ENCODE data around the gene DZIP3.

DZIP3 gene

DNA sequence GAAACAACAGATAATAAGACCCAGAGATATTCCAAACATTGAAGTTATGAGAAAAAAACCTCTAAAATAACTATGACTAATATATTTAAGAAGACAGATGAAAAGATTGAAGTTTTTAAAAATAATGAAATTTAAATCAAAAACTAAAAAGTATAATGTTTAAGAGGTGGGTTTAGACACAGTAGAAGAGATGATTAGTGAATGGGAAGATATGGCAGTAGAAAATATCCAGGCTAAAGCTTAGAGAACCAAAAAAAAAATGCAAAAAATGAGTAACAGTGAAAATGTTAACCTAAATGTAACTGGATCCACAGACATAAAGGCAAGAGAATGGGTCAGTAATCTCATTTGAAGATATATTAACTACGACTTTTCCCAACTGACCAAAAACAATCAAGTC is 115.5 kb downstream of the DZIP3 start:
- TF ChIP-seq, protein P1, sequence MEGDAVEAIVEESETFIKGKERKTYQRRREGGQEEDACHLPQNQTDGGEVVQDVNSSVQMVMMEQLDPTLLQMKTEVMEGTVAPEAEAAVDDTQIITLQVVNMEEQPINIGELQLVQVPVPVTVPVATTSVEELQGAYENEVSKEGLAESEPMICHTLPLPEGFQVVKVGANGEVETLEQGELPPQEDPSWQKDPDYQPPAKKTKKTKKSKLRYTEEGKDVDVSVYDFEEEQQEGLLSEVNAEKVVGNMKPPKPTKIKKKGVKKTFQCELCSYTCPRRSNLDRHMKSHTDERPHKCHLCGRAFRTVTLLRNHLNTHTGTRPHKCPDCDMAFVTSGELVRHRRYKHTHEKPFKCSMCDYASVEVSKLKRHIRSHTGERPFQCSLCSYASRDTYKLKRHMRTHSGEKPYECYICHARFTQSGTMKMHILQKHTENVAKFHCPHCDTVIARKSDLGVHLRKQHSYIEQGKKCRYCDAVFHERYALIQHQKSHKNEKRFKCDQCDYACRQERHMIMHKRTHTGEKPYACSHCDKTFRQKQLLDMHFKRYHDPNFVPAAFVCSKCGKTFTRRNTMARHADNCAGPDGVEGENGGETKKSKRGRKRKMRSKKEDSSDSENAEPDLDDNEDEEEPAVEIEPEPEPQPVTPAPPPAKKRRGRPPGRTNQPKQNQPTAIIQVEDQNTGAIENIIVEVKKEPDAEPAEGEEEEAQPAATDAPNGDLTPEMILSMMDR (conservative IDR thresholded peaks at IDR 0.05; ENCODE audit: control insufficient read depth, insufficient read depth, low read depth, low read length): no peak
- DNase-seq (ENCODE audit: low read depth): no peak
- H3K4me3 ChIP-seq (ENCODE audit: control insufficient read depth, low read depth, low read length): no peak overlapping the region

- TF ChIP-seq, protein P1 (conservative IDR thresholded peaks at IDR 0.05; ENCODE audit: control insufficient read depth, insufficient read depth, low read depth, low read length): no peak
- H3K4me3 ChIP-seq (ENCODE audit: control insufficient read depth, low read depth, low read length): no peak overlapping the region
- DNase-seq (ENCODE audit: low read depth): no peak
Measured at GRCh38 chr3:108713009-108713516, 123.5 kb downstream of the DZIP3 start.

DNA sequence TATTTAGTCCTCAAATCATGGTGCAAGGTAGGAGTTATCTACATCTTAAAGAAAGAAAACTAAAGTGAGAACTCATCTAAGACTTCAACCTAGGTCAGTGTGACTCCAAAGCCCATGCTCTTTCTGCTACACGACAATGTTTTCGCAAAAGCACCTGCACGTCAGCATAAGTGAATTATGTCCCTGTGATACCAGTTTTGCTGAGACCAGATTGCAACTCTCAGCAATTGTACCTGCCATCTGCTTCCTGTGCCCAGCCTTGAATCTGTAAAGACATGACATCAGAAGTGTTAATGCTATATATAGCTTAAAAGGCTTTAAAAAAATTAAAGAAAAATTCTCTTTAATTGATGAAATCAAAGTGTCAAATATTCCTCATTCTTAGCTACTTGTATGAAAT is 124.3 kb downstream of the DZIP3 start:
- no peak for DNase-seq (ENCODE audit: low read depth)
- TF ChIP-seq, protein P1 (conservative IDR thresholded peaks at IDR 0.05; ENCODE audit: control insufficient read depth, insufficient read depth, low read depth, low read length): no peak
- H3K4me3 ChIP-seq (ENCODE audit: control insufficient read depth, low read depth, low read length): no peak overlapping the region

DNA sequence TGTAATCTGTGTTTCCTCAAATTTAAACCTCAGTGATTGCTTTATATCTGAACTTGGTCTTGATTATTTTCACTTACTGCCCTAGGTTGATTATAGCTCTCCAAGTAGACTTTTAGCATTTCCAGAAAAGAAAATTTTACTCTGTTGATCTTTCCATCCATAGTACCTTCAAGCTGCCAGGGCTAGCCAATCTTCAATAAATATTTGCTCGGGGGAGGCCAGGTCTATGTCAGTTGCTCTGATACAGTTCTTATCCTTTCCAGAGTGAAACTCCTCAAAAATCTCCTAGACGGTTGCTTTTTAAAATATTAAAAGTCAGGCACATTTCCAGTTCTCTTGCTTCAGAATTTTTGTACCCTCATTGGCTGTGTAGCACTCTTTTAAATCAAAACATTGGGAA is 128.9 kb downstream of the DZIP3 start:
- H3K4me3 ChIP-seq (ENCODE audit: control insufficient read depth, low read depth, low read length): no peak overlapping the region
- no peak for DNase-seq (ENCODE audit: low read depth)
- TF ChIP-seq, protein P1 (conservative IDR thresholded peaks at IDR 0.05; ENCODE audit: control insufficient read depth, insufficient read depth, low read depth, low read length): no peak

DNA sequence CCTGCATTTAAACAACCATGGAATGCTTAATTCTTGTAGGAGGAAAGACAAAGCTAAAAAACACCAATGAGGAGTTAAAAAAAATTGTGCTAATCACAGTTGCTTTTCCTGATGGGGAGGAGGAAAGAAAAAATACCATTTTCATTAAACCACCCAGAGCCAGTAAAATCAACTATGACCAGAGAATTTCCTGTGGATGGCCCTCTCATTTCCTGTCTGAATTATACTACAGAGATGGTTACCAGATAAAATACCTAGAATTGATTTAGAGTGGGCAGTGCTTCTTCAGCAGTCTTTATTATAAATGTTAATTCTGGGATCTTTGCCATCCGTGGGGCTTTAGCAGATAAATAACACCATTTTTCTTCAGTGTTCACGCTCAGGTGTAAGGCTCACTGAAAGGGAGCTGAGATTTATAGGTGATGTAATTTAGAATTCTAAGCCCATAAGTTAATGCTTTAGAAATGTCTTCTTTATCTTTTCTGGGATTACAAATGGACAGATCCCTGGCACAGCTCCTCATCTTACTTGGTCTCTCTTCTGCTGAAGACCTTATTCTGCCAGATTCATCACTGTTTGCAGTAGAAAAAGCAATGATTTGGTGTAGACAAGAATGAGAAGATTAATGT is 129.8 kb downstream of the DZIP3 start:
- TF ChIP-seq, protein P1 (conservative IDR thresholded peaks at IDR 0.05; ENCODE audit: control insufficient read depth, insufficient read depth, low read depth, low read length): no peak
- DNase-seq (ENCODE audit: low read depth): no peak
- H3K4me3 ChIP-seq (ENCODE audit: control insufficient read depth, low read depth, low read length): no peak overlapping the region

DNA sequence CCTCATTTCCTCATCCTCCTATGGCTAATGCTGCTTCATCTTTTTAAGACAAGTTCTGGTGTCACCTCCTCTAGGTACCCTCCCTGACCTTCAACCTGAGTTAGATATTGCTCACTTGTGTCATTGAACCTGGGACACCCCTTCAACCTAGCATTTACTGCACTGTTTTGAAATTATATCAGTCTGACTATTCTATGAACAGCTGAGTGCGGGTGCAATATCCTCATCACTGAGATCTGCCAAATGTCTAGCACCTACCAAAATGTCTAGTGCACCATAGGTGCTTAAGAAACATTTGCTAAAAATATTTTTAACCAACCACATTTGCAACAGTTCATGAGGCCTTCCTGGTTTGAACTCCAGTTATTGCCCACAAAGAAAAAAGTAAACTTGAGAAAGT is 133.2 kb downstream of the DZIP3 start:
- H3K4me3 ChIP-seq (ENCODE audit: control insufficient read depth, low read depth, low read length): no peak overlapping the region
- TF ChIP-seq, protein P1 (conservative IDR thresholded peaks at IDR 0.05; ENCODE audit: control insufficient read depth, insufficient read depth, low read depth, low read length): no peak
- DNase-seq (ENCODE audit: low read depth): no peak

Measured in fibroblast of mammary gland (primary cell).